K562 (cell line): Measurements from ENCODE around the gene GPR32. TPM values are rescaled to one million over a fixed set of nuclear protein-coding genes. Genes with fewer than 3 reads are reported as not detected.
A peak's percentile ranks its signal among the peaks of the same experiment; 100 is the strongest.

Experiments used
- ATAC-seq: fragments of 200-7000 bp; cut with Tn5 transposase; 3 replicates; pipeline ENCODE4 v1.9.1; 2020; ENCODE audit warnings: moderate library complexity
- BruUV-seq: library from RNA; stranded (reverse); fragments of 400-500 nt; replicated peaks from 2 replicates; lab custom pipeline; 2021; lab: Mats Ljungman, UMichigan
- CTCF ChIA-PET: fragments of 300-600 bp; formaldehyde crosslinking; extraction: SDS; loops from one replicate; lab custom pipeline; 2021; ENCODE audit warnings: low intra/inter-chr PET ratio; lab: Yijun Ruan, JAX
- POLR2A ChIA-PET: fragments of 300-600, 350-650 bp; sonication (Branson Sonifier 250); formaldehyde crosslinking; extraction: SDS; loops from one replicate; lab custom pipeline; 2021; ENCODE audit warnings: antibody characterized with exemption, inconsistent platforms; lab: Yijun Ruan, JAX
- DNase-seq, 4 experiments: peaks; one replicate each; pipeline versions ENCODE4 v3.0.0 to v3.0.0-alpha.2; 2011 to 2018; ENCODE audit warnings: low spot score in 3 of 4, mixed read lengths in 3 of 4; ENCODE audit errors: extremely low read depth in 1 of 4
- FAIRE-seq: peaks from 2 replicates; lab custom pipeline; 2011; peaks lifted over from hg19 to GRCh38; lab: Jason Lieb, UNC
- H2AFZ ChIP-seq: 2 replicates; pipeline ENCODE4 v1.6.0; 2011; ENCODE audit warnings: low read depth, low read length, control low read depth, inconsistent platforms
- H3K27ac ChIP-seq: fragments of 200-600 bp; 3 replicates; pipeline ENCODE4 v1.8.0; 2011; ENCODE audit warnings: low read depth, mild to moderate bottlenecking, control low read depth, inconsistent platforms, low read length, moderate library complexity, mixed read lengths; ENCODE audit errors: extremely low read depth
- H3K27me3 ChIP-seq, 2 experiments: fragments of 300-600 bp in 1 of 2; 2 replicates in 1 of 2; 3 replicates in 1 of 2; pipeline versions ENCODE4 v1.6.0 to v1.8.0; 2011; ENCODE audit warnings: inconsistent platforms in 2 of 2, low read length in 2 of 2, mild to moderate bottlenecking in 1 of 2, mixed read lengths in 1 of 2, moderate library complexity in 1 of 2; ENCODE audit not compliant: control insufficient read depth in 2 of 2, insufficient read depth in 2 of 2
- H3K36me3 ChIP-seq: fragments of 300-600 bp; 3 replicates; pipeline ENCODE4 v1.8.0; 2011; ENCODE audit warnings: mild to moderate bottlenecking, low read length, inconsistent platforms; ENCODE audit not compliant: control insufficient read depth, insufficient read depth
- H3K4me1 ChIP-seq, 2 experiments: fragments of 200-600 bp in 1 of 2; replicated peaks in 1 of 2; 2 replicates in 1 of 2; 3 replicates in 1 of 2; pipeline versions ENCODE4 v1.5.1 to v1.8.0; 2011; ENCODE audit warnings: inconsistent platforms in 2 of 2, low read length in 2 of 2, mild to moderate bottlenecking in 1 of 2, mixed read lengths in 1 of 2, moderate library complexity in 1 of 2; ENCODE audit not compliant: control insufficient read depth in 2 of 2, insufficient read depth in 2 of 2
- H3K4me2 ChIP-seq: 2 replicates; pipeline ENCODE4 v1.6.1; 2011; ENCODE audit warnings: low read length, control low read depth, inconsistent platforms, mixed read lengths; ENCODE audit not compliant: insufficient read depth
- H3K4me3 ChIP-seq: fragments of 200-600 bp; sonication (generic), shearing (Covaris generic); 2 replicates; pipeline ENCODE4 v1.5.1; 2016; ENCODE audit warnings: control low read depth, inconsistent platforms
- H3K79me2 ChIP-seq: fragments of 200-600 bp; 3 replicates; pipeline ENCODE4 v1.8.0; 2011; ENCODE audit warnings: low read length, inconsistent platforms; ENCODE audit not compliant: control insufficient read depth, insufficient read depth
- H3K9ac ChIP-seq, 2 experiments: 2 replicates each; pipeline versions ENCODE4 v1.6.0 to v1.6.1; 2011; ENCODE audit warnings: low read depth in 2 of 2, low read length in 2 of 2, control low read depth in 1 of 2, inconsistent platforms in 1 of 2, mild to moderate bottlenecking in 1 of 2, mixed read lengths in 1 of 2; ENCODE audit not compliant: insufficient read depth in 1 of 2
- H3K9me1 ChIP-seq: one replicate; pipeline ENCODE4 v1.6.0; 2011; ENCODE audit warnings: inconsistent platforms, mild to moderate bottlenecking, low read length, moderate library complexity; ENCODE audit not compliant: control insufficient read depth, insufficient read depth
- H3K9me3 ChIP-seq: replicated peaks from 2 replicates; pipeline ENCODE4 v1.5.1; 2011; ENCODE audit warnings: low read depth, low read length, inconsistent platforms; ENCODE audit not compliant: control insufficient read depth, insufficient read depth
- H4K20me1 ChIP-seq: replicated peaks from 2 replicates; pipeline ENCODE4 v1.6.1; 2011; ENCODE audit warnings: low read length, inconsistent platforms, mixed read lengths; ENCODE audit not compliant: control insufficient read depth, insufficient read depth
- C11orf30 ChIP-seq: fragments of 450-650 bp; IDR thresholded peaks from 2 replicates; pipeline ENCODE4 v1.6.1; 2016; ENCODE audit warnings: low read depth, mild to moderate bottlenecking
- CHD4 ChIP-seq: fragments of 200-600 bp; sonication (generic); IDR thresholded peaks from 3 replicates; pipeline ENCODE4 v1.6.1; 2012; ENCODE audit warnings: low read depth, mild to moderate bottlenecking, mixed read lengths, low read length, inconsistent platforms; ENCODE audit not compliant: insufficient read depth, insufficient replicate concordance, poor library complexity, severe bottlenecking
- GABPB1 ChIP-seq: sonication (generic); formaldehyde crosslinking; IDR thresholded peaks from 2 replicates; pipeline ENCODE4 v1.8.0; 2022; ENCODE audit warnings: mild to moderate bottlenecking, missing genetic modification reagents
- HDAC1 ChIP-seq, 2 experiments: fragments of 450-650 bp; IDR thresholded peaks; 2 replicates each; pipeline ENCODE4 v1.6.1; 2016 to 2017; ENCODE audit warnings: inconsistent platforms in 1 of 2, mild to moderate bottlenecking in 1 of 2, moderate library complexity in 1 of 2
- HDGF ChIP-seq: fragments of 450-650 bp; IDR thresholded peaks from 2 replicates; pipeline ENCODE4 v1.6.1; 2016
- MAFG ChIP-seq: fragments of 450-650 bp; conservative IDR thresholded peaks from 2 replicates; pipeline ENCODE4 v1.6.1; 2016; ENCODE audit warnings: missing genetic modification characterization, missing compliant biosample characterization
- MAZ ChIP-seq, 2 experiments: fragments of 450-650 bp in 1 of 2; sonication (generic) in 1 of 2; formaldehyde crosslinking; IDR thresholded peaks in 1 of 2; conservative IDR thresholded peaks in 1 of 2; 2 replicates each; pipeline versions ENCODE4 v1.4.0 to v1.5.0; 2020; ENCODE audit warnings: mild to moderate bottlenecking in 1 of 2, missing genetic modification reagents in 1 of 2
- NR2C1 ChIP-seq, 2 experiments: fragments of 450-650 bp; IDR thresholded peaks; 2 replicates each; pipeline ENCODE4 v1.6.1; 2017; ENCODE audit warnings: mild to moderate bottlenecking in 2 of 2, antibody characterized with exemption in 1 of 2, inconsistent platforms in 1 of 2, missing compliant biosample characterization in 1 of 2, missing genetic modification characterization in 1 of 2
- NR3C1 ChIP-seq: sonication (generic); formaldehyde crosslinking; IDR thresholded peaks from 2 replicates; pipeline ENCODE4 v1.8.1; 2022; ENCODE audit warnings: missing genetic modification reagents
- POLR2B ChIP-seq: fragments of 450-650 bp; IDR thresholded peaks from 2 replicates; pipeline ENCODE4 v1.6.1; 2018; ENCODE audit warnings: low read depth; ENCODE audit not compliant: partially characterized antibody
- RCOR1 ChIP-seq, 2 experiments: IDR thresholded peaks; 2 replicates each; pipeline ENCODE4 v1.6.1; 2012; ENCODE audit warnings: low read depth in 2 of 2, low read length in 2 of 2, borderline replicate concordance in 1 of 2, improper control_type of control experiment in 1 of 2
- SP1 ChIP-seq: sonication (generic); formaldehyde crosslinking; IDR thresholded peaks from 2 replicates; pipeline ENCODE4 v1.8.1; 2022; ENCODE audit warnings: mild to moderate bottlenecking, missing genetic modification reagents
- TGIF2 ChIP-seq: sonication (generic); formaldehyde crosslinking; IDR thresholded peaks from 2 replicates; pipeline ENCODE4 v1.8.1; 2022; ENCODE audit warnings: mild to moderate bottlenecking, missing genetic modification reagents, moderate library complexity
- TRIM25 ChIP-seq: fragments of 450-650 bp; IDR thresholded peaks from 2 replicates; pipeline ENCODE4 v1.7.0; 2016; ENCODE audit warnings: borderline replicate concordance
- ZC3H8 ChIP-seq: fragments of 450-650 bp; IDR thresholded peaks from 2 replicates; pipeline ENCODE4 v1.6.1; 2017
- ZNF263 ChIP-seq: sonication (generic); formaldehyde crosslinking; IDR thresholded peaks from 2 replicates; pipeline ENCODE4 v1.8.0; 2022; ENCODE audit warnings: mild to moderate bottlenecking, missing genetic modification reagents, borderline replicate concordance
- WGBS: fragments of 100-300 bp; shearing (Covaris generic); methylation state at CpG from one replicate; pipeline ENCODE4 v1.1.6; 2016; ENCODE audit warnings: low coverage, mixed read lengths; ENCODE audit not compliant: insufficient coverage; ENCODE audit errors: missing lambda C conversion rate; 5-methylcytosine and 5-hydroxymethylcytosine counted together
- in situ Hi-C: fragments of 300-500 bp; cut with MboI; formaldehyde crosslinking; loops from 4 replicates; pipeline ENCODE4 v1.15.0; 2018; ENCODE audit warnings: inconsistent platforms, mixed read lengths
- intact Hi-C: fragments of 100-400 bp; cut with micrococcal nuclease; formaldehyde crosslinking; loops from 2 replicates; pipeline ENCODE4 v1.14.2; 2022
- polyA plus RNA-seq, 8 experiments: library from polyadenylated mRNA; depleted of rRNA in 4 of 8; stranded (reverse) in 5 of 8; unstranded in 3 of 8; fragments of >200 nt; fragmentation: Nextera tagmentation in 2 of 8; fragmentation: Illumina TruSeq in 1 of 8; extraction: Ambion mirVana in 2 of 8; extraction: Trizol in 1 of 8; gene quantifications; 2 replicates each; pipeline versions ENCODE4 v1.2.1 to v1.2.3, GENCODE V29; 2011 to 2014; ENCODE audit warnings: inconsistent platforms in 1 of 8, missing spikeins in 1 of 8
- total RNA-seq, 7 experiments: library from RNA; depleted of rRNA in 6 of 7; stranded (reverse); fragments of >200 nt in 6 of 7; fragmentation: Illumina TruSeq in 2 of 7; extraction: Trizol in 2 of 7; gene quantifications; 2 replicates each; pipeline versions ENCODE4 v1.2.1 to v1.2.3, GENCODE V29; 2011 to 2021; ENCODE audit warnings: low replicate concordance in 1 of 7
- TF ChIP-seq, protein P1 (sequence below), 2 experiments: fragments of 450-650 bp; IDR thresholded peaks; 2 replicates each; pipeline ENCODE4 v1.6.1; 2016

The GPR32 gene
- total and polyA plus RNA-seq, 9 of the 15 experiments (the other 6 are each of a cell fraction or from before 2014, with no cell fraction given) = not detected

DNA sequence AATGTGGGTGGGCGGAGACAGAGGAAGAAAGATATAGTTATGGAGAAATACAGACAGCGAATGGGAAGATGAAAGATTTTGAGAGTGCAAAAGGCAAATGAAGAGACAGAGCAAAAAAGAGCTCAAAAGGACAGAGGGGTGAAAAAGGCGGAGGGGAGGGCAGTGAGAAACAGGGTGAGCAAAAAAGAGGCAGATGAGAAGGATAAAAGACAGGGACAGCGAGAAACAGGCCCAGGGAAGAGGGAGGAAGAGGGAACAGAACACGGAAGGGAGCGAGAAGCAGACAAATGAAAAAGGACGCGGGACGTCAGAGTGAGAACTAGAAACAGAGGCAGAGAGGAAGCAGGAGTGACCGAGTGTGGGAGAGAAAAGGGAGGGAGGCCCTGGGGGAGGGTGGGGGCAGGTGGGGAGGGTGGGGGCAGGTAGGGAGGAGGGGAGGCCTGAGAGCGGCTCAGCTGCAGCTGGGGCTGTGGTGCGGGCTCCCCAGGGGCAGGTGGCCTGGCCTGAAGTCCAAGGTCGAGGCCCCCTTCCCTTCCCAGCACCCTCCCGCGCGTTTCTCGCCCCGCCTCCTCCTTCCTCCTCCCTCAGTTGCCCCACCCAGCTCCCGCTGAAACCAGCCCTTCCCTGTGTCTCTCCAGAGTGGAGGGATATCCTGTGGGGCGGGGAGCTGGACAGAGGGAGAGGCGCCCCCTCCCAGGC is 50.4 kb downstream of the GPR32 start (continued):
- no peak for TF ChIP-seq ZC3H8
- TF ChIP-seq GABPB1 = 0 out of 2 replicates have a peak, but pooled peaks have one; percentile 20
- peak; percentile 41 for TF ChIP-seq POLR2B

GRCh38 chr19:50821248-50821612 is 51.0 kb downstream of the GPR32 start:
- H3K9me1 ChIP-seq = peaks cover 2% of the 10 kb centered on the region
- intact Hi-C loops (no loop called here), in situ Hi-C loops (no loop called here)
- CTCF ChIA-PET = no interaction called here
- H3K27ac ChIP-seq = peak overlapping the region; percentile 40; the same call in 2 of the 3 replicates
- 0 out of 3 replicates have a peak, but pooled peaks cover 6% of the 10 kb centered on the region for H3K79me2 ChIP-seq
- peak overlapping the region; percentile 19 to 46; a peak in 3 of 4 replicates for H3K9ac ChIP-seq
- H3K4me2 ChIP-seq = peak overlapping the region; percentile 70
- POLR2A ChIA-PET = interaction anchor here (0.8 to 8.6 kb wide), 4 partner anchors 9 to 18 kb away, joined by 3 to 70 read pairs (median 3); no protein-coding TSS in a partner anchor
- H3K9me3 ChIP-seq = no peaks in the 10 kb centered on the region
- peak overlapping the region; percentile 92 for H2AFZ ChIP-seq
- peaks cover 57 to 77% of the 10 kb centered on the region in 2 experiments for H3K4me1 ChIP-seq
- WGBS = 75% methylated on average over 3 of the region's 4 CpGs
- no peaks in the 10 kb centered on the region; a peak in 1 of 5 replicates for H3K27me3 ChIP-seq
- no peak for FAIRE-seq
- no peak for DNase-seq
- no peak overlapping the region for H3K4me3 ChIP-seq
- ATAC-seq = no peak; the same call in 2 of the 3 replicates
- no TSS peak for BruUV-seq
- H4K20me1 ChIP-seq = no peaks in the 10 kb centered on the region
- H3K36me3 ChIP-seq = no peaks in the 10 kb centered on the region
- TF ChIP-seq NR2C1 (IDR thresholded peaks at IDR 0.05) (no peak), NR2C1 (tag; IDR thresholded peaks at IDR 0.05) (no peak), RCOR1 (IDR thresholded peaks at IDR 0.05; ENCODE audit: borderline replicate concordance in 1 of 2, low read depth in 2 of 2, low read length in 2 of 2) (no peak), MAFG (tag) (no peak), C11orf30 (no peak), MAZ (CRISPR knock-in tag; conservative IDR thresholded peaks at IDR 0.05 in 1 of 2, IDR thresholded peaks at IDR 0.05 in 1 of 2) (peak in 1 of 2 experiments; percentile 7; a peak in 2 of 4 replicates), TGIF2 (CRISPR knock-in tag) (no peak), ZNF263 (CRISPR knock-in tag) (peak; percentile 42; the same call in 1 of the 2 replicates), TRIM25 (no peak), HDAC1 (IDR thresholded peaks at IDR 0.05) (peak in 1 of 2 experiments; percentile 22; a peak in 1 of 4 replicates), SP1 (CRISPR knock-in tag) (peak; percentile 38; the same call in 1 of the 2 replicates), HDGF (peak; percentile 72; the same call in 1 of the 2 replicates), CHD4 (no peak), NR3C1 (no peak)
- TF ChIP-seq, protein P1, sequence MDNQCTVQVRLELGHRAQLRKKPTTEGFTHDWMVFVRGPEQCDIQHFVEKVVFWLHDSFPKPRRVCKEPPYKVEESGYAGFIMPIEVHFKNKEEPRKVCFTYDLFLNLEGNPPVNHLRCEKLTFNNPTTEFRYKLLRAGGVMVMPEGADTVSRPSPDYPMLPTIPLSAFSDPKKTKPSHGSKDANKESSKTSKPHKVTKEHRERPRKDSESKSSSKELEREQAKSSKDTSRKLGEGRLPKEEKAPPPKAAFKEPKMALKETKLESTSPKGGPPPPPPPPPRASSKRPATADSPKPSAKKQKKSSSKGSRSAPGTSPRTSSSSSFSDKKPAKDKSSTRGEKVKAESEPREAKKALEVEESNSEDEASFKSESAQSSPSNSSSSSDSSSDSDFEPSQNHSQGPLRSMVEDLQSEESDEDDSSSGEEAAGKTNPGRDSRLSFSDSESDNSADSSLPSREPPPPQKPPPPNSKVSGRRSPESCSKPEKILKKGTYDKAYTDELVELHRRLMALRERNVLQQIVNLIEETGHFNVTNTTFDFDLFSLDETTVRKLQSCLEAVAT (IDR thresholded peaks at IDR 0.05) = 0 out of 4 replicates have a peak, but pooled peaks of 1 of the 2 experiments have one; percentile 34
